SK-N-SH treated with all-trans-retinoic acid at 6 μM for 48 hours (cell line): ENCODE results near the gene PARD3.

Experiments used
- ARNTL ChIP-seq: fragments of 450-650 bp; formaldehyde crosslinking; IDR thresholded peaks from 2 replicates; pipeline ENCODE4 v1.5.0; 2020; ENCODE audit warnings: low read depth, mild to moderate bottlenecking, moderate library complexity, borderline replicate concordance
- GLIS3 ChIP-seq: fragments of 250-450 bp; sonication (Bioruptor Pico); IDR thresholded peaks from 2 replicates; pipeline ENCODE4 v1.5.0; 2020; ENCODE audit warnings: mild to moderate bottlenecking, moderate library complexity
- ISL1 ChIP-seq: fragments of 250-450 bp; sonication (Bioruptor Pico); IDR thresholded peaks from 2 replicates; pipeline ENCODE4 v2.1.2; 2022; ENCODE audit warnings: mild to moderate bottlenecking, moderate library complexity
- RARB ChIP-seq: fragments of 250-450 bp; sonication (Bioruptor Pico); IDR thresholded peaks from 2 replicates; pipeline ENCODE4 v1.8.0; 2021; ENCODE audit warnings: mild to moderate bottlenecking, moderate library complexity
- SNAI2 ChIP-seq: fragments of 250-450 bp; sonication (Bioruptor Pico); IDR thresholded peaks from 2 replicates; pipeline ENCODE4 v1.5.0; 2020; ENCODE audit warnings: mild to moderate bottlenecking, moderate library complexity
- TCF4 ChIP-seq: fragments of 250-450 bp; sonication (Bioruptor Pico); IDR thresholded peaks from 2 replicates; pipeline ENCODE4 v1.8.0; 2021; ENCODE audit warnings: mild to moderate bottlenecking, moderate library complexity, borderline replicate concordance
- ZFP3 ChIP-seq: fragments of 250-450 bp; sonication (Bioruptor Pico); IDR thresholded peaks from 2 replicates; pipeline ENCODE4 v1.5.0; 2020; ENCODE audit warnings: mild to moderate bottlenecking, moderate library complexity
- ZFP30 ChIP-seq: fragments of 450-650 bp; formaldehyde crosslinking; IDR thresholded peaks from 2 replicates; pipeline ENCODE4 v1.5.0; 2022; ENCODE audit warnings: mild to moderate bottlenecking, moderate library complexity
- ZNF70 ChIP-seq: fragments of 450-650 bp; formaldehyde crosslinking; IDR thresholded peaks from 2 replicates; pipeline ENCODE4 v1.5.0; 2020; ENCODE audit warnings: mild to moderate bottlenecking, moderate library complexity
- ZNF8 ChIP-seq: fragments of 450-650 bp; formaldehyde crosslinking; IDR thresholded peaks from 2 replicates; pipeline ENCODE4 v1.5.0; 2020; ENCODE audit warnings: mild to moderate bottlenecking, moderate library complexity
- TF ChIP-seq, protein P1 (sequence below): fragments of 250-450 bp; sonication (Bioruptor Pico); IDR thresholded peaks from 2 replicates; pipeline ENCODE4 v1.5.1; 2020; ENCODE audit warnings: low read depth, mild to moderate bottlenecking, moderate library complexity
- TF ChIP-seq, protein P2 (sequence below): fragments of 250-450 bp; sonication (Bioruptor Pico); IDR thresholded peaks from 2 replicates; pipeline ENCODE4 v1.8.0; 2020; ENCODE audit warnings: mild to moderate bottlenecking, moderate library complexity, borderline replicate concordance

DNA sequence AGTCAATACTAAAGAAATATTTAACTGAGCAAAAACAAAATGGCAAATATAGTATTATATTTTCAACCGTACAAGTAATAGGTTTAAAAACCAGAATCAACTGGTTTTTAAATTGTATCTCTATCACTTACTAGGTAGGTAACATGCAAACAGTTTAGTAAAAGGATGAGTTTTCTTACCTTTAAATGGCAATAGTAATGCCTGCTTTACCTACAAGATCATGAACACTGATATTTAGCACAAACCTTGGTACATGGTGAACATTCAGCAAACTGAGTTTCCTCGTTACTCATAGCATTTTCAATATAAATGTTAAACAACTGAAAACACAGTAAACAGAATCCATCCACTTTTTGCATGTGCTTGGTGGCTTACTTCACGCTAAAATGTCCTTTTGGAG is 389.1 kb downstream of the PARD3 start:
- TF ChIP-seq, protein P1, sequence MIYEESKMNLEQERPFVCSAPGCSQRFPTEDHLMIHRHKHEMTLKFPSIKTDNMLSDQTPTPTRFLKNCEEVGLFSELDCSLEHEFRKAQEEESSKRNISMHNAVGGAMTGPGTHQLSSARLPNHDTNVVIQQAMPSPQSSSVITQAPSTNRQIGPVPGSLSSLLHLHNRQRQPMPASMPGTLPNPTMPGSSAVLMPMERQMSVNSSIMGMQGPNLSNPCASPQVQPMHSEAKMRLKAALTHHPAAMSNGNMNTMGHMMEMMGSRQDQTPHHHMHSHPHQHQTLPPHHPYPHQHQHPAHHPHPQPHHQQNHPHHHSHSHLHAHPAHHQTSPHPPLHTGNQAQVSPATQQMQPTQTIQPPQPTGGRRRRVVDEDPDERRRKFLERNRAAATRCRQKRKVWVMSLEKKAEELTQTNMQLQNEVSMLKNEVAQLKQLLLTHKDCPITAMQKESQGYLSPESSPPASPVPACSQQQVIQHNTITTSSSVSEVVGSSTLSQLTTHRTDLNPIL (CRISPR knock-in tag) = no peak
- TF ChIP-seq ZNF70 (CRISPR knock-in tag) = no peak
- TF ChIP-seq RARB (CRISPR knock-in tag) = no peak
- TF ChIP-seq, protein P2, sequence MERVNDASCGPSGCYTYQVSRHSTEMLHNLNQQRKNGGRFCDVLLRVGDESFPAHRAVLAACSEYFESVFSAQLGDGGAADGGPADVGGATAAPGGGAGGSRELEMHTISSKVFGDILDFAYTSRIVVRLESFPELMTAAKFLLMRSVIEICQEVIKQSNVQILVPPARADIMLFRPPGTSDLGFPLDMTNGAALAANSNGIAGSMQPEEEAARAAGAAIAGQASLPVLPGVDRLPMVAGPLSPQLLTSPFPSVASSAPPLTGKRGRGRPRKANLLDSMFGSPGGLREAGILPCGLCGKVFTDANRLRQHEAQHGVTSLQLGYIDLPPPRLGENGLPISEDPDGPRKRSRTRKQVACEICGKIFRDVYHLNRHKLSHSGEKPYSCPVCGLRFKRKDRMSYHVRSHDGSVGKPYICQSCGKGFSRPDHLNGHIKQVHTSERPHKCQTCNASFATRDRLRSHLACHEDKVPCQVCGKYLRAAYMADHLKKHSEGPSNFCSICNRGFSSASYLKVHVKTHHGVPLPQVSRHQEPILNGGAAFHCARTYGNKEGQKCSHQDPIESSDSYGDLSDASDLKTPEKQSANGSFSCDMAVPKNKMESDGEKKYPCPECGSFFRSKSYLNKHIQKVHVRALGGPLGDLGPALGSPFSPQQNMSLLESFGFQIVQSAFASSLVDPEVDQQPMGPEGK (CRISPR knock-in tag) = no peak
- no peak for TF ChIP-seq ZFP30 (CRISPR knock-in tag)
- no peak for TF ChIP-seq ZNF8 (CRISPR knock-in tag)
- no peak for TF ChIP-seq ISL1 (CRISPR knock-in tag)
- no peak for TF ChIP-seq SNAI2 (CRISPR knock-in tag)
- TF ChIP-seq ZFP3 (CRISPR knock-in tag) = no peak
- TF ChIP-seq TCF4 (CRISPR knock-in tag) = no peak
- no peak for TF ChIP-seq ARNTL
- no peak for TF ChIP-seq GLIS3
